OCI-LY1 (cell line): ENCODE results near the gene SLC46A1.

Experiments
- EZH2 ChIP-seq: fragments of 200-600 bp; sonication (generic), shearing (Covaris generic); IDR thresholded peaks from 2 replicates; pipeline ENCODE4 v1.8.0; 2017; ENCODE audit warnings: borderline replicate concordance, mixed run types, mild to moderate bottlenecking, antibody characterized with exemption, low read length, moderate library complexity, mixed read lengths
- TF ChIP-seq, protein P1 (sequence below): fragments of 200-600 bp; sonication (generic), shearing (Covaris generic); IDR thresholded peaks from 2 replicates; pipeline ENCODE4 v1.5.1; 2017; ENCODE audit warnings: mild to moderate bottlenecking, antibody characterized with exemption, low read length, moderate library complexity, mixed read lengths

GRCh38 chr17:28363776-28364650, 42.0 kb downstream of the SLC46A1 start:
- TF ChIP-seq EZH2, result no peak
- TF ChIP-seq, protein P1, sequence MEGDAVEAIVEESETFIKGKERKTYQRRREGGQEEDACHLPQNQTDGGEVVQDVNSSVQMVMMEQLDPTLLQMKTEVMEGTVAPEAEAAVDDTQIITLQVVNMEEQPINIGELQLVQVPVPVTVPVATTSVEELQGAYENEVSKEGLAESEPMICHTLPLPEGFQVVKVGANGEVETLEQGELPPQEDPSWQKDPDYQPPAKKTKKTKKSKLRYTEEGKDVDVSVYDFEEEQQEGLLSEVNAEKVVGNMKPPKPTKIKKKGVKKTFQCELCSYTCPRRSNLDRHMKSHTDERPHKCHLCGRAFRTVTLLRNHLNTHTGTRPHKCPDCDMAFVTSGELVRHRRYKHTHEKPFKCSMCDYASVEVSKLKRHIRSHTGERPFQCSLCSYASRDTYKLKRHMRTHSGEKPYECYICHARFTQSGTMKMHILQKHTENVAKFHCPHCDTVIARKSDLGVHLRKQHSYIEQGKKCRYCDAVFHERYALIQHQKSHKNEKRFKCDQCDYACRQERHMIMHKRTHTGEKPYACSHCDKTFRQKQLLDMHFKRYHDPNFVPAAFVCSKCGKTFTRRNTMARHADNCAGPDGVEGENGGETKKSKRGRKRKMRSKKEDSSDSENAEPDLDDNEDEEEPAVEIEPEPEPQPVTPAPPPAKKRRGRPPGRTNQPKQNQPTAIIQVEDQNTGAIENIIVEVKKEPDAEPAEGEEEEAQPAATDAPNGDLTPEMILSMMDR, result no peak
